B cell (primary cell): ENCODE data around the gene GABRP. TPM values are rescaled to one million over a fixed set of nuclear protein-coding genes. Genes with fewer than 3 reads are reported as not detected.

Source experiments
- ATAC-seq: fragments of 200-7000 bp; cut with Tn5 transposase; one replicate; pipeline ENCODE4 v1.10.0; 2021; ENCODE audit warnings: low read depth, mild to moderate bottlenecking, moderate number of reproducible peaks, moderate library complexity
- CTCF ChIA-PET: fragments of 350-600 bp; sonication (Branson Sonifier 250); formaldehyde crosslinking; loops from one replicate; lab custom pipeline; 2021; ENCODE audit warnings: antibody characterized with exemption, inconsistent platforms; lab: Charles Lee
- POLR2A ChIA-PET: fragments of 350-600 bp; sonication (Branson Sonifier 250); formaldehyde crosslinking; loops from one replicate; lab custom pipeline; 2021; ENCODE audit warnings: antibody characterized with exemption; lab: Charles Lee
- DNase-seq: peaks from one replicate; pipeline ENCODE4 v3.0.0; 2013
- H2AFZ ChIP-seq: 2 replicates; pipeline ENCODE4 v1.6.1; 2012; ENCODE audit warnings: mild to moderate bottlenecking, low read depth, low read length; ENCODE audit not compliant: insufficient read depth, poor library complexity, severe bottlenecking
- H3K27ac ChIP-seq, 2 donors: 1 replicate in 1 of 2; 2 replicates in 1 of 2; pipeline ENCODE4 v1.5.1; 2012 to 2013; ENCODE audit warnings: low read length in 2 of 2, mild to moderate bottlenecking in 2 of 2, moderate library complexity in 1 of 2
- H3K27me3 ChIP-seq, 4 experiments: fragments of 200-600 bp in 1 of 4; sonication (generic) in 1 of 4; replicated peaks in 1 of 4; 1 replicate in 2 of 4; 2 replicates in 2 of 4; pipeline versions ENCODE4 v1.6.1 to v1.7.0; 2013 to 2016; ENCODE audit warnings: low read length in 3 of 4, mild to moderate bottlenecking in 2 of 4, mixed read lengths in 1 of 4, moderate library complexity in 1 of 4; ENCODE audit not compliant: insufficient read depth in 4 of 4, control insufficient read depth in 3 of 4; ENCODE audit errors: control extremely low read depth in 1 of 4
- H3K36me3 ChIP-seq, 2 experiments: replicated peaks in 1 of 2; 1 replicate in 1 of 2; 2 replicates in 1 of 2; pipeline versions ENCODE4 v1.6.1 to v1.7.1; 2013; ENCODE audit warnings: low read length in 1 of 2; ENCODE audit not compliant: insufficient read depth in 2 of 2, control insufficient read depth in 1 of 2; ENCODE audit errors: control extremely low read depth in 1 of 2, extremely low read depth in 1 of 2
- H3K4me1 ChIP-seq, 2 donors: fragments of 200-600 bp in 1 of 2; sonication (generic) in 1 of 2; 1 replicate in 1 of 2; 2 replicates in 1 of 2; pipeline versions ENCODE4 v1.5.1 to v1.6.1; 2013 to 2017; ENCODE audit warnings: low read length in 2 of 2; ENCODE audit not compliant: control insufficient read depth in 2 of 2, insufficient read depth in 2 of 2
- H3K4me2 ChIP-seq: replicated peaks from 2 replicates; pipeline ENCODE3; 2012; ENCODE audit warnings: mild to moderate bottlenecking, low read depth, low read length; ENCODE audit not compliant: poor library complexity, severe bottlenecking
- H3K4me3 ChIP-seq, 5 experiments: fragments of 200-600 bp in 1 of 5; sonication (generic) in 1 of 5; 1 replicate in 3 of 5; 2 replicates in 2 of 5; pipeline versions ENCODE4 v1.5.1 to v1.7.0; 2011 to 2016; ENCODE audit warnings: low read length in 4 of 5, mild to moderate bottlenecking in 4 of 5, low read depth in 2 of 5, control low read depth in 1 of 5, moderate library complexity in 1 of 5; ENCODE audit not compliant: insufficient read depth in 1 of 5; ENCODE audit errors: control extremely low read depth in 1 of 5, extremely low read depth in 1 of 5
- H3K79me2 ChIP-seq: fragments of 200-600 bp; sonication (generic); one replicate; pipeline ENCODE4 v1.6.0; 2016; ENCODE audit warnings: low read length; ENCODE audit not compliant: control insufficient read depth, insufficient read depth
- H3K9ac ChIP-seq: fragments of 200-600 bp; sonication (generic); 2 replicates; pipeline ENCODE4 v1.6.1; 2017; ENCODE audit warnings: mild to moderate bottlenecking, low read length, moderate library complexity
- H3K9me3 ChIP-seq, 3 donors: one replicate each; pipeline versions ENCODE4 v1.6.1 to v1.7.1; 2013; ENCODE audit warnings: low read length in 2 of 3; ENCODE audit not compliant: control insufficient read depth in 2 of 3, insufficient read depth in 1 of 3; ENCODE audit errors: control extremely low read depth in 1 of 3
- H4K20me1 ChIP-seq: 2 replicates; pipeline ENCODE4 v1.6.0; 2012; ENCODE audit warnings: mild to moderate bottlenecking, low read length; ENCODE audit not compliant: insufficient read depth, control insufficient read depth, poor library complexity, severe bottlenecking
- H3K27ac Mint-ChIP-seq: one replicate; pipeline ENCODE4 v1.8.0; 2021; ENCODE audit warnings: mixed read lengths
- H3K27me3 Mint-ChIP-seq: one replicate; pipeline ENCODE4 v1.8.0; 2021; ENCODE audit warnings: mixed read lengths
- H3K4me1 Mint-ChIP-seq: one replicate; pipeline ENCODE4 v1.8.0; 2021; ENCODE audit warnings: mixed read lengths
- H3K4me3 Mint-ChIP-seq: one replicate; pipeline ENCODE4 v1.8.0; 2021; ENCODE audit warnings: mixed read lengths
- H3K9me3 Mint-ChIP-seq: one replicate; pipeline ENCODE4 v1.8.0; 2022; ENCODE audit warnings: mixed read lengths; ENCODE audit not compliant: insufficient read depth
- CTCF ChIP-seq: fragments of 200-600 bp; IDR thresholded peaks from one replicate; pipeline ENCODE4 v1.8.0; 2022; ENCODE audit warnings: antibody characterized with exemption, mild to moderate bottlenecking
- EZH2 ChIP-seq: IDR thresholded peaks from 2 replicates; pipeline ENCODE4 v1.6.1; 2012; ENCODE audit warnings: borderline replicate concordance, low read depth, mild to moderate bottlenecking, moderate library complexity, low read length; ENCODE audit not compliant: insufficient read depth, poor library complexity, severe bottlenecking
- WGBS: methylation state at CpG from one replicate; pipeline ENCODE4 v1.1.5; 2013; ENCODE audit warnings: missing lambda C conversion rate; ENCODE audit not compliant: insufficient coverage; 5-methylcytosine and 5-hydroxymethylcytosine counted together
- intact Hi-C: fragments of 100-400 bp; cut with micrococcal nuclease; formaldehyde crosslinking; loops from one replicate; pipeline ENCODE4 v1.10.0; 2022
- polyA plus RNA-seq: library from polyadenylated mRNA; depleted of rRNA; stranded (reverse); fragments of >200 nt; gene quantifications from 2 replicates; pipeline ENCODE4 v1.2.3, GENCODE V29; 2012
- total RNA-seq, 2 donors: library from RNA; stranded (reverse); fragments of 120-200 nt in 1 of 2; gene quantifications; 1 replicate in 1 of 2; 2 replicates in 1 of 2; pipeline versions ENCODE4 v1.2.3 to v1.2.4, GENCODE V29; 2013 to 2022

The GABRP gene
- total and polyA plus RNA-seq, 2 donors (not counting 1 experiment from before 2014, with no cell fraction given), result not detected

DNA sequence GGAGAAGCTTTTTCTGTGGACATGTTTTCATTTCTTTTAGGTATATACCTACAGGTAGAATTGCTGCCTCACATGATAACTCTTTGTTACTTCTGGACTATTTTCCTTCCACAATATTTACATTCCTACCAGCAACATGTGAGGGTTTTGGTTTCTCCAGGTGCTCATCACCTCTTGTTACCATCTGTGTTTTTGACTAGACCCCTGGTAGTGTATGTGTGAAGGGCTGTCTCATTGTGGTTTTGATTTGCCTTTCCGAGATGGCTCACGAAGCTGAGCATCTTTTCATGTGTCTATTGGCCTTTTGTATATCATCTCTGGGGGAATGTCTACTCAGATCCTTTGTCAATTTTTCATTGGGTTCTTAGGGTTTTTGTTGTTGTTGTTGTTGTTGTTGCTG lies 61.1 kb downstream of the GABRP start:
- ATAC-seq (no peak), DNase-seq (no peak)
- CTCF ChIA-PET, result no interaction called here
- intact Hi-C loops, result no loop called here
- Histone ChIP-seq H3K36me3 (no peaks in the 10 kb centered on the region), H3K27ac (no peak overlapping the region), H3K4me3 (no peak overlapping the region), H4K20me1 (no peaks in the 10 kb centered on the region), H3K4me1 (no peaks in the 10 kb centered on the region), H3K79me2 (no peaks in the 10 kb centered on the region), H3K9ac (no peak overlapping the region), H3K4me2 (no peak overlapping the region), H2AFZ (no peak overlapping the region), H3K27me3 (no peaks in the 10 kb centered on the region), H3K9me3 (no peaks in the 10 kb centered on the region)
- Mint-ChIP-seq H3K4me3 (no peak overlapping the region), H3K9me3 (no peaks in the 10 kb centered on the region), H3K27me3 (peaks cover 5% of the 10 kb centered on the region), H3K27ac (no peak overlapping the region), H3K4me1 (no peaks in the 10 kb centered on the region)
- POLR2A ChIA-PET, result no interaction called here
- TF ChIP-seq EZH2 (no peak), CTCF (no peak)
- WGBS, result 83% methylated on average over 2 of the region's 2 CpGs

DNA sequence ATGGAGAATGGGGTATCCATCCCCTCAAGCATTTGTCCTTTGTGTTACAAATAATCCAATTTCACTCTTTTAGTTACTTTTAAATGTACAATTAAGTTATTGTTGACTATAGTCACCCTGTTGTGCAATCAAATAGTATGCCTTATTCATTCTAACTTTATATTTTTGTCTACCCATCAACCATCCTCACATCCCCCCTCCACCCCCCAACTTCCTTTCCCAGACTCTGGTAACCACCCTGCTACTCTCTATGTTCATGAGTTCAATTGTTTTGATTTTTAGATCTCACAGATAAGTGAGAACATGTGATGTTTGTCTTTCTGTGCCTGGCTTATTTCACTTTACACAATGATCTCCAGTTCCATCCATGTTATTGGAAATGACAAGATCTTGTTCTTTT lies 62.9 kb downstream of the GABRP start:
- Histone ChIP-seq H2AFZ (no peak overlapping the region), H3K9ac (no peak overlapping the region), H4K20me1 (no peaks in the 10 kb centered on the region), H3K27me3 (no peaks in the 10 kb centered on the region), H3K36me3 (no peaks in the 10 kb centered on the region), H3K79me2 (no peaks in the 10 kb centered on the region), H3K4me2 (no peak overlapping the region), H3K4me3 (no peak overlapping the region), H3K27ac (no peak overlapping the region), H3K9me3 (no peaks in the 10 kb centered on the region), H3K4me1 (no peaks in the 10 kb centered on the region)
- no peak for DNase-seq
- ATAC-seq, result no peak
- H3K27ac Mint-ChIP-seq, result no peak overlapping the region
- H3K4me1 Mint-ChIP-seq, result no peaks in the 10 kb centered on the region
- TF ChIP-seq EZH2, result no peak
- H3K9me3 Mint-ChIP-seq, result no peaks in the 10 kb centered on the region
- peaks cover 5% of the 10 kb centered on the region for H3K27me3 Mint-ChIP-seq
- no peak overlapping the region for H3K4me3 Mint-ChIP-seq
- intact Hi-C loops, result no loop called here
- POLR2A ChIA-PET, result no interaction called here
- CTCF ChIA-PET, result no interaction called here
